ENCODE data around the gene RNU6-7.
A peak's percentile ranks its signal among the peaks of the same experiment; 100 is the strongest.

RNU6-7 gene

GRCh38 chr14:32201816-32202490 lies at the start of gene RNU6-7:
Gene RNU6-7 (plus strand): TSS chr14:32202045.
- peak within 1 kb of the TSS; percentile 21 for H3K27ac ChIP-seq
- no peaks in the 10 kb centered on the region for H3K9me3 ChIP-seq
- peaks cover 35 to 39% of the 10 kb centered on the region in 2 experiments for H3K4me1 ChIP-seq (ENCODE audit: control insufficient read depth in 1 of 2, insufficient read depth in 1 of 2, low read depth in 1 of 2, low read length in 1 of 2)

GRCh38 chr14:32166029-32166428 lies 35.8 kb upstream of the RNU6-7 start:
- H3K27ac ChIP-seq, result no peak overlapping the region
- no peaks in the 10 kb centered on the region for H3K9me3 ChIP-seq
- H3K27me3 ChIP-seq, result no peaks in the 10 kb centered on the region
- H3K36me3 ChIP-seq, result no peaks in the 10 kb centered on the region
- no peak overlapping the region for H3K4me3 ChIP-seq (ENCODE audit: low read depth in 1 of 2, low read length in 1 of 2)
- no peak for TF ChIP-seq CTCF (IDR thresholded peaks at IDR 0.05)
- no peaks in the 10 kb centered on the region for H3K4me1 ChIP-seq (ENCODE audit: control insufficient read depth in 1 of 2, insufficient read depth in 1 of 2, low read depth in 1 of 2, low read length in 1 of 2)

More at GRCh38 chr14:32201816-32202490, at the start of gene RNU6-7:
- no peak for TF ChIP-seq CTCF (IDR thresholded peaks at IDR 0.05)
- Histone ChIP-seq H3K36me3 (no peaks in the 10 kb centered on the region), H3K4me3 (ENCODE audit: low read depth in 1 of 2, low read length in 1 of 2) (peak within 1 kb of the TSS; percentile 62 to 74), H3K27me3 (peaks cover 60% of the 10 kb centered on the region)

GRCh38 chr14:32166924-32167323 lies 34.9 kb upstream of the RNU6-7 start:
- Histone ChIP-seq H3K4me3 (ENCODE audit: low read depth in 1 of 2, low read length in 1 of 2) (no peak overlapping the region), H3K36me3 (no peaks in the 10 kb centered on the region), H3K4me1 (ENCODE audit: control insufficient read depth in 1 of 2, insufficient read depth in 1 of 2, low read depth in 1 of 2, low read length in 1 of 2) (peaks cover 0 to 3% of the 10 kb centered on the region in 2 experiments), H3K9me3 (no peaks in the 10 kb centered on the region), H3K27me3 (no peaks in the 10 kb centered on the region), H3K27ac (no peak overlapping the region)
- no peak for TF ChIP-seq CTCF (IDR thresholded peaks at IDR 0.05)

- H3K27me3 ChIP-seq, result no peaks in the 10 kb centered on the region
- H3K36me3 ChIP-seq, result no peaks in the 10 kb centered on the region
- no peak overlapping the region for H3K4me3 ChIP-seq (ENCODE audit: low read depth in 1 of 2, low read length in 1 of 2)
- no peaks in the 10 kb centered on the region for H3K9me3 ChIP-seq
- no peak for TF ChIP-seq CTCF (IDR thresholded peaks at IDR 0.05)
- H3K4me1 ChIP-seq (ENCODE audit: control insufficient read depth in 1 of 2, insufficient read depth in 1 of 2, low read depth in 1 of 2, low read length in 1 of 2), result peaks cover 0 to 3% of the 10 kb centered on the region in 2 experiments
- H3K27ac ChIP-seq, result no peak overlapping the region
Measured at GRCh38 chr14:32167907-32168306, 33.9 kb upstream of the RNU6-7 start.

GRCh38 chr14:32169191-32169590 lies 32.7 kb upstream of the RNU6-7 start:
- H3K27me3 ChIP-seq, result no peaks in the 10 kb centered on the region
- no peak overlapping the region for H3K27ac ChIP-seq
- no peaks in the 10 kb centered on the region for H3K36me3 ChIP-seq
- H3K4me3 ChIP-seq (ENCODE audit: low read depth in 1 of 2, low read length in 1 of 2), result no peak overlapping the region
- peaks cover 0 to 3% of the 10 kb centered on the region in 2 experiments for H3K4me1 ChIP-seq (ENCODE audit: control insufficient read depth in 1 of 2, insufficient read depth in 1 of 2, low read depth in 1 of 2, low read length in 1 of 2)
- H3K9me3 ChIP-seq, result no peaks in the 10 kb centered on the region
- no peak for TF ChIP-seq CTCF (IDR thresholded peaks at IDR 0.05)

Measured in neutrophil (primary cell).